OCI-LY1 (cell line): Measurements from ENCODE around the gene CNTFR.

Source experiments
- EZH2 ChIP-seq: fragments of 200-600 bp; sonication (generic), shearing (Covaris generic); IDR thresholded peaks from 2 replicates; pipeline ENCODE4 v1.8.0; 2017; ENCODE audit warnings: borderline replicate concordance, mixed run types, mild to moderate bottlenecking, antibody characterized with exemption, low read length, moderate library complexity, mixed read lengths
- TF ChIP-seq, protein P1 (sequence below): fragments of 200-600 bp; sonication (generic), shearing (Covaris generic); IDR thresholded peaks from 2 replicates; pipeline ENCODE4 v1.5.1; 2017; ENCODE audit warnings: mild to moderate bottlenecking, antibody characterized with exemption, low read length, moderate library complexity, mixed read lengths

DNA sequence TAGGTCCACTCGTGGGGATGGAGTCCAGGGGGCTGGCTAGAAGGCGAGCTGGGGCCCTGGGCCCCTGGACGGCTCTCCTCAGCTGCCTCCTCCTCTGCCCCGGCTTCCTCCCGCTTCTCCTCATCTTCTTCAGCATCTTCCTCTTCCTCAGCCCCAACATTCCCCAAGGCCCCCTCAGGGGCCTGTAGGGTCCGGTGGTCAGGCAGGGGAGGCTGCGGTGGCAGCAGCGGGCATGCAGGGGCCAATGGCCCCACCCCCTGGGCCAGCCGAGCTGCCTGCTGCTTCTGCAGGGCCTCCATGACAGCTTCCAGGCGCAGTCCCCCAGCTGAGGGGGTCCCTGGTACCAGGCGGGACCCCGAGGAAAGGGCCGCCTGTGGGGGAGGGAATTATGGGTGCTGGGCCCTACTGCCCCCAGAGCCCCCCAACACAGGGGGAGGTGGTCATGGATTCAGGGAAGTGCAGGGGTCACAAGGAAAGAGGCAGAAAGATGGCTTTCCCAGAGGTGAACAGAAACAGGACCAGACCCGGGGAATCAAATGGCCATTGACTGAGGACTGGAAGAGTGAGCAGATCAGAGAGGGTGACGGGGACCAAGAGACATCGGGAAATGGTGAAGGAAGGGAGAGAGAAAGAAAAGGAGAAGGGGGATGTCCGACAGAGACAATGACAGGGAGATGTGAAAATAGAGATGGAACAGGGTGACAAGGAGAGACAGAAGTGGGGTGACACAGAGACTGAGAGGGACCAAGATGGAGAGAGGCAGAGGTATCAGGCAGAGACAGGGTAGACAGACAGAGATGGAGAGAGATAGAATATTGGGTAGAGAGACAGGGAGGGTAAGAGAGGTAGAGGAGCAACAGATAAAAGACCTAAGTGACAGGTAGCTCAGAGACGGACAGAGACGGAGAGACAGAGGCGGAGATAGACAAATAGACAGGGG, 38.5 kb upstream of the CNTFR start:
- TF ChIP-seq, protein P1, sequence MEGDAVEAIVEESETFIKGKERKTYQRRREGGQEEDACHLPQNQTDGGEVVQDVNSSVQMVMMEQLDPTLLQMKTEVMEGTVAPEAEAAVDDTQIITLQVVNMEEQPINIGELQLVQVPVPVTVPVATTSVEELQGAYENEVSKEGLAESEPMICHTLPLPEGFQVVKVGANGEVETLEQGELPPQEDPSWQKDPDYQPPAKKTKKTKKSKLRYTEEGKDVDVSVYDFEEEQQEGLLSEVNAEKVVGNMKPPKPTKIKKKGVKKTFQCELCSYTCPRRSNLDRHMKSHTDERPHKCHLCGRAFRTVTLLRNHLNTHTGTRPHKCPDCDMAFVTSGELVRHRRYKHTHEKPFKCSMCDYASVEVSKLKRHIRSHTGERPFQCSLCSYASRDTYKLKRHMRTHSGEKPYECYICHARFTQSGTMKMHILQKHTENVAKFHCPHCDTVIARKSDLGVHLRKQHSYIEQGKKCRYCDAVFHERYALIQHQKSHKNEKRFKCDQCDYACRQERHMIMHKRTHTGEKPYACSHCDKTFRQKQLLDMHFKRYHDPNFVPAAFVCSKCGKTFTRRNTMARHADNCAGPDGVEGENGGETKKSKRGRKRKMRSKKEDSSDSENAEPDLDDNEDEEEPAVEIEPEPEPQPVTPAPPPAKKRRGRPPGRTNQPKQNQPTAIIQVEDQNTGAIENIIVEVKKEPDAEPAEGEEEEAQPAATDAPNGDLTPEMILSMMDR = no peak
- no peak for TF ChIP-seq EZH2
